HFF-Myc (cell line): Measurements from ENCODE around the gene ABLIM2.

Experiments used
- DNase-seq: peaks from one replicate; pipeline ENCODE4 v3.0.0-alpha.2; 2011; ENCODE audit warnings: low read depth; ENCODE audit errors: extremely low read depth
- H3K4me3 ChIP-seq: replicated peaks from 2 replicates; pipeline ENCODE4 v1.5.1; 2011; ENCODE audit warnings: low read depth, mild to moderate bottlenecking, control low read depth, low read length
- CTCF ChIP-seq: IDR thresholded peaks from 2 replicates; pipeline ENCODE4 v1.5.1; 2012; ENCODE audit warnings: mild to moderate bottlenecking, low read depth, low read length, control low read depth; ENCODE audit errors: missing control alignments

The ABLIM2 gene

DNA sequence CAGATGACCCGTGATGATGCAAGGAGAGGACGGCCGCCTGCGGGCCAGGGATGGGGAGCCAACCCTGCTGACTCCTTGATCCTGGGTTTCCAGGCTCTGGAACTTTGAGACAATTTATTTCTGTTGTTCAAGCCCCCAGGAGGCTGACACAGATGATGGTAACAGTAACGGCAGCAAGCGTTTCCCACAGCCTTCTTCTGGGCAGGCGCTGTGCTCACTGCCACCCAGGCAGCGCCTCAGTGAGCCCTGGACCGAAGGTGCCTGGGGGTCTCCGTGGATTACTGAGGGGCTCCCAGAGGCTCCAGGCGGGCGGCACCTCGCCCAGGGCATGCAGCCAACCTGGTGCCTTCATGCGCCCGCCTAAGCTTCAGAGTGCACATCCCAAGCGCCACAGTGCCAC, 115.0 kb downstream of the ABLIM2 start:
- no peak for TF ChIP-seq CTCF
- DNase-seq: no peak
- no peak overlapping the region for H3K4me3 ChIP-seq

DNA sequence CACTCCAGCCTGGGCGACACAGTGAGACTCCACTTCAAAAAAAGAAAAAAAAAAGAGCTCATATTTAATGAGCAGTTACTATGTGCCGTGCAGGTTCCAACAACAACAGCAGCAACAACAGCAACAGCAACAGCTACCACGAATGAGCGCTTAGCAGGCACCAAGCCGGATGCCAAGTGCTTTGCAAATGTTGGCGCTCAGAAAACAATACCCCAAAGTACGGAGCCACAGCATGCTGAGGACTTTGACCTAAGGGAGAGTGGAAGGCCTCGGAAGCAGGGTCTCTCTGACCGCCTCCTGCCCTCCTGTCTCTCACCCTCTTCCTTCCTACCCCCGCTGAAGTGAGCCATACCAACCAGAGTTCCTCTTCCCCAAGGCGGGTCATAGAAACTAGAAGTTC, 116.7 kb downstream of the ABLIM2 start:
- DNase-seq: no peak
- no peak overlapping the region for H3K4me3 ChIP-seq
- TF ChIP-seq CTCF: no peak

GRCh38 chr4:8041172-8041571, 117.4 kb downstream of the ABLIM2 start:
- no peak for DNase-seq
- no peak for TF ChIP-seq CTCF
- no peak overlapping the region for H3K4me3 ChIP-seq

DNA sequence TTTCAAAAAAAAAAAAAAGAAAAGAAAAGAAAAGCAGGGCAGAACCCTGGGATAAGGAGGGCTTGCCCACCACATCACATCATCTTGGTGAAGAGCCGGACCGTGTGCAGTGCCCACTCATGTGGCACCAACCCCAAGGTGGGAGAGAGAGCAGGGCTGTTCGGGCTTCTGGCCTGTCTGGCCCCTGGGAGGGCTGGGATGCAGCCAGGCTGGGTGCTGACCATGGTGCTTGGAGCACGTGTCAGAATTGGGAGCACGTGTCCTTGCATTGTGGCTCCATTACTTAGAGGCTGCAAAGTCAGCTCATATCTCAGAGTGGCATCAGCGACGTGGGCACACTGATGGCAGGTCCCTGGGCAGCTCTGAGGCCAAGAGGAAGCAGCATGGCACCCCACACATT, 118.0 kb downstream of the ABLIM2 start:
- H3K4me3 ChIP-seq: no peak overlapping the region
- no peak for TF ChIP-seq CTCF
- no peak for DNase-seq

DNA sequence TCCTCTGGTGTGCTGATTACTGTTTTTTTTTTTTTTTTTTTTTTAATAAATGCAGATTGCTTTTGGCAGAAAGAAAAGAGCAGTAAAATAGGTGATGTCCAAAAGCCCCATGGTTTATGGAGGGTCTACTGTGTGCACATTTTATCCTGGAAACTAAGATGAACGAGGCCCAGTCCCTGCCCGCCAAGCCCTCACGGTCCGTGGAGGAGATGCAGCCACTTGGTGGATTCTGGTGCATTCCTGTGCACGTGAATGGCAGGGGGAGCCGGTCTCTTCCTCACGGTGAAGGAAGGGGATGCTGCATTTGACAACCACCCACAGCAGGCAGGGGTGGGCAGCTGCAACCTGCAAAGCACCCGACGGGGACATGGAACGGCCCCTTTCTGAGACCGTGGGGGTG, 118.8 kb downstream of the ABLIM2 start:
- no peak for TF ChIP-seq CTCF
- no peak for DNase-seq
- no peak overlapping the region for H3K4me3 ChIP-seq

DNA sequence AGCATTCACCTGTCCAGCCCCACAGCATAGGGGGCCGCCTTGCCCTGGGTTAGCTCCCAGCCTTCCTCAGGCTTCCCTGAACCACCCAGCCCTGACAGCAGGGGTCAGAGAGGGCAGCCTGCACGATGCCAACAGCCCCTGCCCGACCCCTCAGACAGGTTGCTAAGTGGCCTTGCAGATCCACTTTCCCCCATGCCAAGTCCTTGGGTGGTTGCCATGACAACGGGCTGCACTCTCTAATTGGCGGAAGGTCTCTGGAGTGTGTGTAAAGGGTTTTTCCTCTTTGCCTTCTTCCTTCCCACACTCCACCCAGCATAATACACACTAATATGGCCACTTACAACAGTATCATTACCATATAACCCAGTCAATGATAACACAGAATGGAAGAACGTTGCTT, 119.3 kb downstream of the ABLIM2 start:
- no peak for TF ChIP-seq CTCF
- DNase-seq: no peak
- H3K4me3 ChIP-seq: no peak overlapping the region

DNA sequence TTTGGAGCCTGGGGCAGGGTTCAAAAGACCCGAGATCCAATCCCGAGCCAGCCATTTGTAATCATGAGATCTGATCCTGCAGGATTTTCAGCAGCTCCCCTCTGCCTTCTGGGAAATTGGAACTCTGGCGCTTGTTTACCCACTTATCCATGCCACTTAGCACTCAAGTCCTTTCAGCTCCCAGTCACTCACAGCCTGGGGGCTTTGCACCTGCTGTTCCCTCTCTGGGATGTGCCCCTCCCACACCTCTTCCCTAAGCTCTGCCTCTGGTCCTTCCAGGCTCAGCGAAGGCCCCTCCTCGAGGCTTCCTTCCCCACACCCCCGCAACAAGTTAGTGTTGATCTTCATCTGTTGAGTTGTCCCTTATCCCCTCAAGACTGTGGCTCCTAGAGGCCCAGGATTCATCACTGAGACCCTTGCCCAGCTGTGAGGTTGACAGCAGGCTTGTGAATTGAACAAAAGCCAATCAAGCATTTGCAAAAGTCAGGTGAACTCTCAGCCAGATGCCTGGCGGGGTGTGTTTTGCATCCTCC, 119.8 kb downstream of the ABLIM2 start:
- no peak for TF ChIP-seq CTCF
- no peak overlapping the region for H3K4me3 ChIP-seq
- no peak for DNase-seq
